HuH-7 (cell line): Measurements from ENCODE around the gene SCAMP1.
"Not testable (repeated sequence)": the region's sequence is repeated elsewhere in the genome, so short reads cannot be mapped to it uniquely, and the experiment has no call there.

Experiments used
- DNase-seq: peaks from one replicate; pipeline ENCODE4 v3.0.0; 2011; ENCODE audit warnings: low spot score

The SCAMP1 gene

DNA sequence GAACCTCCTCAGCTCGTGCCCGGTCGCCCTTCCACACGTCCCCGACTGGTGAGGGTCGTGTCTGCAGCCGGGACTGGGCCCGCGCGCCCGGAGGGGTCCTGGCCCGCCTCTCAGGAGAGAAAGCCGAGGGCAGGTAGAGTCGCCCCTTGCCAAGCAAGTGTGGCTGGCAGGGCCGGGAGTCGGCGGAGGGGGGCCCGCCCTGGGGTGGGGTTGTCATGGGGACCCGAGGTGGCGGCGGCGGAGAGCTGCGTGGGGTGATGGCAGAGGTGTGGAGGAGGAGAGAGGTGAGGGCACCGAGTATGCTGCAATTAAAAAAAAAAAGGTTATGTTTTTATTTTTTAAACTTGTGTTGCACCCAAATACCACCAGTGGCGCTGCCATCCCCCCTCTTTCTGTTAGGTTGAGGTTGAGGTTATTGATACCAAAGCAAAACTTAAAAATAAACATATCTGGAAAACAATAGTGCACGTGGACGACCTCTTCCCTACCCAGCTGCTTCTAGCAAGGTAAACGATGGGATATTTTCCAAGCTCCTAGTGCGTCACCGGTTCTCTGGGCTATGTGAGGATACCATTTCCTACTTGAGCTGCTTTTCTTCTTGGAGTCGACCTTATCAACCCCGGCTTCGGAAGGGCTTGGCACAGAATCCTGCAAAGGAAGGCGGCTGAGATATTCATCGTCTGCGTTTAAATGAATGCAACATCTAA, 660 bp downstream of the SCAMP1 start:
- DNase-seq: peak; percentile 49

- DNase-seq: no peak
These were observed 1.2 kb downstream of the SCAMP1 start for GRCh38 chr5:78361631-78361993.

- no peak for DNase-seq
These were observed 1.8 kb downstream of the SCAMP1 start for GRCh38 chr5:78362220-78362619.

GRCh38 chr5:78364005-78364404, 3.6 kb downstream of the SCAMP1 start:
- no peak for DNase-seq

- DNase-seq: no peak
These were observed 7.0 kb downstream of the SCAMP1 start for GRCh38 chr5:78367318-78367991.

GRCh38 chr5:78369680-78370079, 9.3 kb downstream of the SCAMP1 start:
- no peak for DNase-seq

DNA sequence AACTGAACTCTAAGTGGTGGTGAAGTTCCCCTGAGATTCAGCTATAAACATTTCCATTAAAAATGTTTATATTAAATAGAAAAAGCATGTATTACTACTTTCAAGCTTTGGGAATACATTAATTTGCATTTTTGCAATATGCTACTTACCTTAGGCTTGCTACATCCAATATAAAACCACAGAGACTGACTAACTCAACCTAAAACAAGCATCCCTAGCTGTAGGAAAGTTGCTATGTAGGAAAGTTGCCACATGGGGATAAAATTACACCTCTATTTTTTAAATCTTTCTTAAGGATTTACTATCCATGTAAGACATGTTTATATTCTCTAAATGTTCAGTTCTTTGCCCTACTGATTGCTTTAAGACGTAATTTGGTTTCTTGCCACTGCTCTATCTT, 12.8 kb downstream of the SCAMP1 start:
- no peak for DNase-seq

DNA sequence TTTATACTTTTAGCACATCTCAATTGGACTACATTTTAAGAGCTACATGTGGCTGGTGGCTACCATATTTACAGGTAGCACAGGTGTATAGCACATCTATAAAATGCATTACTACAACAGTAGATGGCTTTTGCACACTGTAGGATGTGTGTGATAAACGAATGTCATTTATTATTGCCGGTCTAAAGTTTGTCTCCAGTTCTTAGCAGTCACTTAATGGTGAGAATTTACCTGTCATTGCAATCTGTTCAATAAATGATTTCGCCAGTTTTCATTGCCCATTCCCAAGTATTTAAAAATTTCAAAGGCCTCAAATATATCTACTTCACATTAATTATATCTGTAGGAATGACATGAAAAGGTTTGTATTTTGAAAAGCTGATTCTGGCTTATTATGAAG, 15.9 kb downstream of the SCAMP1 start:
- no peak for DNase-seq

GRCh38 chr5:78377056-78377717, 16.8 kb downstream of the SCAMP1 start:
- no peak for DNase-seq

- DNase-seq: no peak
These were observed 17.3 kb downstream of the SCAMP1 start for GRCh38 chr5:78377718-78378105.

DNA sequence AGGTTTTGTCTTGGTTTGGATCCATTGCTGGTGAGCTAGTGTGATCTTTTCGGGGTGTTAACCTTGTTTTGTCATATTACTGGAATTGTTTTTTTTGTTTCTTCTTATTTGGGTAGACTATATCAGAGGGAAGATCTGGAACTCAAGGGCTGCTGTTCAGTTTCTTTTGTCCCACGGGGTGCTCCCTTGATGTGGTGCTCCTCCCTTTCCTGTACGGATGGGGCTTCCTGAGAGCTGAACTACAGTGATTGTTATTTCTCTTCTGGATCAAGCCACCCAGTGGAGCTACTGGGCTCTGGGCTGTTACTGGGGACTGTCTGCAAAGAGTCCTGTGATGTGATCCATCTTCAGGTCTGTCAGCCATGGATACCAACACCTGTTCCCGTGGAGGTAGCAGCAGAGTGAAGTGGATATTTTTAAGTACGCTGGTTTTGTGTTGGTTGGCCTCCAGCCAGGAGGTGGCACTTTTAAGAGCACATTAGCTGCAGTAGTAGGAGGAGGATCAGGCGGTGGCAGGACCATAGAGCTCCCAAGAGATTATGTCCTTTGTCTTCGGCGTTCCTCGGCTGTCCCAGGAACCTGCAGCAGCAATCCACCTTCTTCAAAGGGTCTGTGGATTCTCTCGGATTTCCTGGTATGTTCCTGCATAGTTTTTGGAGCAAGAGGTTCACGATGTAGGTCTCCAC, 27.2 kb downstream of the SCAMP1 start:
- no peak for DNase-seq

DNA sequence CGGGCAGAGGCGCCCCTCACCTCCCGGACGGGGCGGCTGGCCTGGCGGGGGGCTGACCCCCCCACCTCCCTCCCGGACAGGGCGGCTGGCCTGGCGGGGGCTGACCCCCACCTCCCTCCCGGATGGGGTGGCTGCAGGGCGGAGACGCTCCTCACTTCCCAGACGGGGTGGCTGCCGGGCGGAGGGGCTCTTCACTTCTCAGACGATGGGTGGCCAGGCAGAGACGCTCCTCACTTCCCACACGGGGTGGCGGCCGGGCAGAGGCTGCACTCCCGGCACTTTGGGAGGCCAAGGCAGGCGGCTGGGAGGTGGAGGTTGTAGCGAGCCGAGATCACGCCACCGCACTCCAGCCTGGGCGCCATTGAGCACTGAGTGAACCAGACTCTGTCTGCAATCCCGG, 30.9 kb downstream of the SCAMP1 start:
- DNase-seq: not testable (repeated sequence)

DNA sequence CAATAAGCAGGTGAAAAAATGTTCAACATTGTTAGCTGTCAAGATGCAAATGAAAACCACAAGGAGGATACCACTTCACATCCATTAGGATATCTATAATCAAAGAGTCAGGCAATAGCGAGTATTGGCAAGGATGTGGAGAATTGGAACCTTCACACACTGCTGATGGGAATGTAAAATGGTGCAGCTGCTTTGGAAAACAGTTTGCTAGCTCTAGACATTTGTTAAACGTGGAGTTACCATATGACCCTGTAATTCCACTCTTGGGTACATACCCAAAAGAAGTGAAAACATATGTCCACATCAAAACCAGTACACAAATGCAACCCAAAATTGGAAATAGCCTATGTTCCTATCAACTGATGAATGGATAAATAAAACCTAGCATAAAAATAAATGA, 37.4 kb downstream of the SCAMP1 start:
- DNase-seq: no peak

DNA sequence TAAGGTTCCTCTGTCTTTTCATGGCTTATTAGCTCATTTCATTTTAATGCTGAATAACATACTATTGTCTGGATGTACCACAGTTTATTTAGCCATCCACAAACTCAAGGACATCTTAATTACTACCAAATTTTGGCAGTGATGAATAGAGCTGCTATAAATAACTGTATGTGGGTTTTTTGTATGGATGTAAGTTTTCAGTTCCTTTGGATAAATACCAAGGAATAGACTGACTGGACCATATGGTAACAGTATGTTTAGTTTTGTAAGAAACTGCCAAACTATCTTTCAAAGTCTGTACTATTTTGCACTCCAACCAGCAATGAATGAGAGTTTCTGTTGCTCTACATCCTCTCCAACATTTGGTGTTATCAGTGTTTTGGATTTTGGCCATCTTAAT, 38.7 kb downstream of the SCAMP1 start:
- DNase-seq: no peak

- DNase-seq: no peak
These were observed 44.4 kb downstream of the SCAMP1 start for GRCh38 chr5:78404682-78405293.

- DNase-seq: no peak
These were observed 45.7 kb downstream of the SCAMP1 start for GRCh38 chr5:78405829-78406750.

DNA sequence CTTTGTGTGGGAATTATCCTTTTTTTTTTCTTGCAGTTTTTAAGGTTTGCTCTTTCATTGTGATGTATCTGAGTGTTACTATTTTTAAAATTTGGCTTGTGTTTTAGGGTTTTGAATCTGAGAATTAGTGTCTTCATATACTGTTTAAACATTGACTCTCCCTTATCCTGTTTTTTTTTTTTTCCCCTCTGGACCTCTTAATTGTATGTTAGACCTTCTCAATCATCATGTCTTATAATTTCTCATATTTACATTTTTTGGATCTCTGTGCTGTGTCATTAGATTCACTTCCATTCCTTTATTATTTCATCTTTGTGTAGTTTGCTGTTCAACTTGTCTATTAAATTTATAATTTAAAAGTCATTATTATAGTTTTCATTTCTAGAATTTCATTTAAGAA, 47.0 kb downstream of the SCAMP1 start:
- DNase-seq: no peak

- DNase-seq: no peak
These were observed 51.2 kb downstream of the SCAMP1 start for GRCh38 chr5:78411586-78411985.

DNA sequence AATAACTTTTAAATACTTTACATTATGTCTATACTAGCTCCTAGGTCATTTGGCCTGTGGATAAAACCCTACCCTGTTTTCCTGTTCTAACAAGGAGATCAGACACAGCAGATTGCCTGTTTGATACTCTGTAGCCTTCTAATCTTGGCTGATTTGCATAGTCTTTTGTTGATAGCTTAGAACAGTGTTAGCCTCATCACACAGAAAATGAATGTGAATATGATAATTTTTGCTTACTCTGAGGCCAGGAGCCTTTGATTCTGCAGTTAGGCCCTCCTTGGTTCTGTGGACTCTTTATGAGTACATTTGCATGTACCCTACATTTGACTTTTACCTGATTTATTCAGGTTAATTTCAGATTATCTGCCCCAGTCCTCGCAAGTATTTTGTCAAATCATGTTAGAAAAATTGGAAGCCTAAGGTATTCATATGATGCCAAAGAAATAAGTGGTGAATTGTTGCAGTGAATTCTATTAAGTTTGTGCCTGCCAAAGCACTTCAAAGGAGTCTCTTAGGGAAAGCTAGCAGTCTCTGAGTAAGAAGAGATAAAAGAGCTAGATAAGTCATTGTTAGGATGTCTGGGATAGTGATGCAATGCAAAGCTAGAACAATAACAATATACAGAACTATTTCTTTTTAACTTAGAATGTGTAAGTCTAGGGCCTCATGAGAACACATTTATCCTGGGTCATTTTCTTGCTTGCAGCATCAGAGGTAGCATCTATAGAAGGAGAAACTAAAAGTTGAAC, 56.4 kb downstream of the SCAMP1 start:
- no peak for DNase-seq

- DNase-seq: no peak
These were observed 59.0 kb downstream of the SCAMP1 start for GRCh38 chr5:78419396-78419795.

DNA sequence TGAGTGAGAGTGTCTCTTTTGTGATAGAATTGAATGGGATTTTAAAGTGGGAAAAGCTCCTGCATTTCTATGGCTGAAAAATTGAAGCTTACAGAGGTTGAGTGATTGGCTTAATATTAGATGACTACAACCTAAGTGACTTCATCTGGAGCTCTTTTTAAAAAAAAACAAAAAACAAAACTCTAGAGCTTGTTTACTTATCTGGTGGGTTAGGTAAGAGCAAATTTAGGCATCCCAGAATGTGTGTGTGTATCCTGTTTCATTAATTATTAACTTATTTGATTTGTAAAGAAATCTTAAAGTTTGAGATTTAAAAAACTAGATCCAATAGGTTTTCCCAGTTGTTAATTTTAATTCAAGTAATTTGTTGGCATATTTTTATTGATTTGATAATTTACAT, 60.1 kb downstream of the SCAMP1 start:
- DNase-seq: no peak
